DND-41 (cell line): ENCODE measurements around the gene AACS.

ENCODE experiments used
- EZH2 ChIP-seq: IDR thresholded peaks from 3 replicates; pipeline ENCODE4 v1.6.1; 2012; ENCODE audit warnings: borderline replicate concordance, low read depth, mild to moderate bottlenecking, moderate library complexity, low read length, inconsistent platforms; ENCODE audit not compliant: severe bottlenecking
- TF ChIP-seq, protein P1 (sequence below): IDR thresholded peaks from 2 replicates; pipeline ENCODE4 v1.5.1; 2012; ENCODE audit warnings: borderline replicate concordance, low read length, moderate library complexity, mild to moderate bottlenecking; ENCODE audit not compliant: poor library complexity, severe bottlenecking; ENCODE audit errors: extremely low read depth

DNA sequence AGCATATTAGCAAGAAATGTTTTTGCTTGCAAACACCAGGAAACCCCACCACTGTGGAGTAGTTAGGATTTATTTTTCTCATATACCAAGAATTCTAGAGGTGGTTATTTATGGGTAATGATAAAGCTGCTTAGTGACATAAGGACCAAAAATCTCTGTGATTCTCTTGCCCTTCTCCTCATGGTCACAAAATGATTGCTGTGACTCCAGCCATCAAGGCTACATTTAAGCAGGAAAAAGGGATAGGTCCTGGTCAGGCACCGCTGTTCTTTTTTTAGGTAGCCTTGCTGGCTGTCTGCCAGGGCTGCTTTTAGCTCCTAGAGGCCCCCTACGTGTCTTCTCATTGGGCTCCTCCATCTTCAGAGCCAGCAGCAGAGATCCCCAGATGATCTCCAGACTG is 104.2 kb downstream of the AACS start:
- TF ChIP-seq, protein P1, sequence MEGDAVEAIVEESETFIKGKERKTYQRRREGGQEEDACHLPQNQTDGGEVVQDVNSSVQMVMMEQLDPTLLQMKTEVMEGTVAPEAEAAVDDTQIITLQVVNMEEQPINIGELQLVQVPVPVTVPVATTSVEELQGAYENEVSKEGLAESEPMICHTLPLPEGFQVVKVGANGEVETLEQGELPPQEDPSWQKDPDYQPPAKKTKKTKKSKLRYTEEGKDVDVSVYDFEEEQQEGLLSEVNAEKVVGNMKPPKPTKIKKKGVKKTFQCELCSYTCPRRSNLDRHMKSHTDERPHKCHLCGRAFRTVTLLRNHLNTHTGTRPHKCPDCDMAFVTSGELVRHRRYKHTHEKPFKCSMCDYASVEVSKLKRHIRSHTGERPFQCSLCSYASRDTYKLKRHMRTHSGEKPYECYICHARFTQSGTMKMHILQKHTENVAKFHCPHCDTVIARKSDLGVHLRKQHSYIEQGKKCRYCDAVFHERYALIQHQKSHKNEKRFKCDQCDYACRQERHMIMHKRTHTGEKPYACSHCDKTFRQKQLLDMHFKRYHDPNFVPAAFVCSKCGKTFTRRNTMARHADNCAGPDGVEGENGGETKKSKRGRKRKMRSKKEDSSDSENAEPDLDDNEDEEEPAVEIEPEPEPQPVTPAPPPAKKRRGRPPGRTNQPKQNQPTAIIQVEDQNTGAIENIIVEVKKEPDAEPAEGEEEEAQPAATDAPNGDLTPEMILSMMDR = no peak
- TF ChIP-seq EZH2 = no peak
